Measurements from ENCODE around the gene NKPD1. TPM values are rescaled to one million over a fixed set of nuclear protein-coding genes. Genes with fewer than 3 reads are reported as not detected.

NKPD1 gene
- total RNA-seq, 3 donors from 2014 or later: 0.16 to 1.3 (median 1.0) TPM

DNA sequence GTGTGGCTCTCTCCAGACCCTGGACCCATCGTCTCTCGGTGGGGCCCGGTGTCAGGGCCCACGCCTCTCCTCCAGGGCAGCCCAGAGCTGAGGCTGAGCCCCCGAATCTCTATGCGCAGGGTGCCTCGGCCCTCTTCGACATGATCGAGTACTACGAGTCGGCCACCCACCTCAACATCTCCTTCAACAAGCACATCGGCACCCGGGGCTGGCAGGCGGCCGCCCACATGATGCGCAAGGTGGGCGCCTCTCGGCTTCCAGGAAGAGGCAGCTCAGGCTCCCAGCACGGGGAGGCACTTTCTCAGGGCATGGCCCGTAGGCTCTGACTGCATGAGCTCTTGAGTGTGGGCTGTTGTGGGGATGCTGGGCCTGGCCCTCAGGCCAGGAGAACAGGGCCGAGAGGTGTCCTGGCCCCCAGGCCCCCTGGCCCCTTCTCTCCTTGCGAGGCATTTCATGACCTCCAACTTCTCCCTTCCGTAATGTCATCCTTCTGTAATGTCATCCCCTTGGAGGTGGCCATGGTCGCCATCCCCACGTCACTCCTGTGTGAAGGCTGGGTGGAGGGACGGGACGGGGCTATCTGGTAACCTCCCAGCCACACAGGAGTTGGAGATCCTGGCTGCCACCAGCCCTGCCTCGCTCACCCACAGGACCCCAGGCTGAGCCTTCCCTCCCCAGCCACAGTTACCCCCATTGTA is 19.4 kb downstream of the NKPD1 start:
- no peaks in the 10 kb centered on the region for H3K36me3 ChIP-seq
- no peak for DNase-seq (ENCODE audit: low spot score in 2 of 2)
- no peaks in the 10 kb centered on the region for H3K4me1 ChIP-seq
- H3K27me3 ChIP-seq: no peaks in the 10 kb centered on the region
- intact Hi-C loops (cut with DNase I; ENCODE audit: low total_unique reads): no loop called here
- no peak overlapping the region for H3K27ac ChIP-seq
- no peak overlapping the region for H3K4me3 ChIP-seq
- no peak for TF ChIP-seq POLR2A (IDR thresholded peaks at IDR 0.05)
- H3K9me3 ChIP-seq: no peaks in the 10 kb centered on the region

DNA sequence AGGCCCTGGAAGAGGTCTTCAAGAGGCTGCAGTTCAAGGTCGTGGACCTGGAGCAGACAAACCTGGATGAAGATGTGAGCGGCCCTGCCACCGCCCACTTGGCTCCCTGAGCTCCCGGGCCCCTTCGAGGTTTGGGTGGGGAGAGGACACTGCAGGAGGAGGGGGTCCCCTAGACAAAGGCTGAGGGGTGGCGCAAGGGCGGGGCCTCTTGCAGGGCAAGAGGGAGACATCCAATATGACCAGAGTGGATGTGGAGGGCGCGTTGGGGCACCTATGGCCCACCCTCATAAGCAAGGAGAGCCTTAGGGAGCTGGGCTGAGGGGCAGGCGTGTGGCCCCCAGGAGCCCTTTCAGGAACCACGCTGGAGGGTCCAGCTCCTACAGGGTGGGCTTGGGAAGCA is 20.2 kb downstream of the NKPD1 start:
- Histone ChIP-seq H3K9me3 (no peaks in the 10 kb centered on the region), H3K4me3 (no peak overlapping the region), H3K36me3 (no peaks in the 10 kb centered on the region), H3K27ac (no peak overlapping the region), H3K4me1 (no peaks in the 10 kb centered on the region), H3K27me3 (no peaks in the 10 kb centered on the region)
- intact Hi-C loops (cut with DNase I; ENCODE audit: low total_unique reads): no loop called here
- TF ChIP-seq POLR2A (IDR thresholded peaks at IDR 0.05) (no peak), POLR2AphosphoS5 (IDR thresholded peaks at IDR 0.05) (no peak)
- TF ChIP-seq, protein P1, sequence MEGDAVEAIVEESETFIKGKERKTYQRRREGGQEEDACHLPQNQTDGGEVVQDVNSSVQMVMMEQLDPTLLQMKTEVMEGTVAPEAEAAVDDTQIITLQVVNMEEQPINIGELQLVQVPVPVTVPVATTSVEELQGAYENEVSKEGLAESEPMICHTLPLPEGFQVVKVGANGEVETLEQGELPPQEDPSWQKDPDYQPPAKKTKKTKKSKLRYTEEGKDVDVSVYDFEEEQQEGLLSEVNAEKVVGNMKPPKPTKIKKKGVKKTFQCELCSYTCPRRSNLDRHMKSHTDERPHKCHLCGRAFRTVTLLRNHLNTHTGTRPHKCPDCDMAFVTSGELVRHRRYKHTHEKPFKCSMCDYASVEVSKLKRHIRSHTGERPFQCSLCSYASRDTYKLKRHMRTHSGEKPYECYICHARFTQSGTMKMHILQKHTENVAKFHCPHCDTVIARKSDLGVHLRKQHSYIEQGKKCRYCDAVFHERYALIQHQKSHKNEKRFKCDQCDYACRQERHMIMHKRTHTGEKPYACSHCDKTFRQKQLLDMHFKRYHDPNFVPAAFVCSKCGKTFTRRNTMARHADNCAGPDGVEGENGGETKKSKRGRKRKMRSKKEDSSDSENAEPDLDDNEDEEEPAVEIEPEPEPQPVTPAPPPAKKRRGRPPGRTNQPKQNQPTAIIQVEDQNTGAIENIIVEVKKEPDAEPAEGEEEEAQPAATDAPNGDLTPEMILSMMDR (IDR thresholded peaks at IDR 0.05): no peak
- DNase-seq (ENCODE audit: low spot score in 2 of 2): no peak

- TF ChIP-seq POLR2A (IDR thresholded peaks at IDR 0.05) (no peak), POLR2AphosphoS5 (IDR thresholded peaks at IDR 0.05) (no peak)
- TF ChIP-seq, protein P1 (IDR thresholded peaks at IDR 0.05): no peak
- intact Hi-C loops (cut with DNase I; ENCODE audit: low total_unique reads): no loop called here
- no peak overlapping the region for H3K27ac ChIP-seq
- H3K4me1 ChIP-seq: no peaks in the 10 kb centered on the region
- H3K4me3 ChIP-seq: no peak overlapping the region
- DNase-seq (ENCODE audit: low spot score in 2 of 2): no peak
- no peaks in the 10 kb centered on the region for H3K9me3 ChIP-seq
- no peaks in the 10 kb centered on the region for H3K36me3 ChIP-seq
- no peaks in the 10 kb centered on the region for H3K27me3 ChIP-seq
Observed at GRCh38 chr19:45140144-45140503, 20.7 kb downstream of the NKPD1 start.

- Histone ChIP-seq H3K36me3 (no peaks in the 10 kb centered on the region), H3K4me3 (no peak overlapping the region), H3K4me1 (no peaks in the 10 kb centered on the region), H3K9me3 (no peaks in the 10 kb centered on the region), H3K27me3 (no peaks in the 10 kb centered on the region), H3K27ac (no peak overlapping the region)
- no peak for DNase-seq (ENCODE audit: low spot score in 2 of 2)
- intact Hi-C loops (cut with DNase I; ENCODE audit: low total_unique reads): no loop called here
- TF ChIP-seq POLR2AphosphoS5 (IDR thresholded peaks at IDR 0.05) (no peak), POLR2A (IDR thresholded peaks at IDR 0.05) (no peak)
- TF ChIP-seq, protein P1 (IDR thresholded peaks at IDR 0.05): no peak
Observed at GRCh38 chr19:45139286-45140143, 21.3 kb downstream of the NKPD1 start.

GRCh38 chr19:45138303-45138751 is 22.5 kb downstream of the NKPD1 start:
- no peak for DNase-seq (ENCODE audit: low spot score in 2 of 2)
- Histone ChIP-seq H3K36me3 (no peaks in the 10 kb centered on the region), H3K4me3 (no peak overlapping the region), H3K9me3 (no peaks in the 10 kb centered on the region), H3K27me3 (no peaks in the 10 kb centered on the region), H3K27ac (no peak overlapping the region), H3K4me1 (no peaks in the 10 kb centered on the region)
- TF ChIP-seq POLR2AphosphoS5 (IDR thresholded peaks at IDR 0.05): no peak
- intact Hi-C loops (cut with DNase I; ENCODE audit: low total_unique reads): no loop called here

GRCh38 chr19:45137179-45137761 is 23.5 kb downstream of the NKPD1 start:
- H3K27me3 ChIP-seq: no peaks in the 10 kb centered on the region
- no peaks in the 10 kb centered on the region for H3K36me3 ChIP-seq
- H3K4me3 ChIP-seq: no peak overlapping the region
- TF ChIP-seq, protein P1 (IDR thresholded peaks at IDR 0.05): no peak
- TF ChIP-seq POLR2A (IDR thresholded peaks at IDR 0.05): no peak
- TF ChIP-seq POLR2AphosphoS5 (IDR thresholded peaks at IDR 0.05): no peak
- H3K27ac ChIP-seq: no peak overlapping the region
- no peak for DNase-seq (ENCODE audit: low spot score in 2 of 2)
- no peaks in the 10 kb centered on the region for H3K4me1 ChIP-seq
- H3K9me3 ChIP-seq: no peaks in the 10 kb centered on the region
- intact Hi-C loops (cut with DNase I; ENCODE audit: low total_unique reads): no loop called here

All from breast epithelium (tissue), 4 donors.